Upper lobe of left lung (tissue), 4 donors: ENCODE measurements around the gene SOX21.

Experiments
- EP300 ChIP-seq, 4 donors: sonication (generic); formaldehyde crosslinking; IDR thresholded peaks; one replicate each; pipeline ENCODE4 v1.5.1; 2017; ENCODE audit warnings: antibody characterized with exemption in 4 of 4, control low read depth in 2 of 4
- TF ChIP-seq, protein P1 (sequence below), 6 experiments: fragments of 450-650 bp in 4 of 6; fragments of 200-600 bp in 2 of 6; sonication (generic) in 2 of 6; IDR thresholded peaks; one replicate each; pipeline ENCODE4 v1.5.1; 2016 to 2019; ENCODE audit warnings: antibody characterized with exemption in 6 of 6

DNA sequence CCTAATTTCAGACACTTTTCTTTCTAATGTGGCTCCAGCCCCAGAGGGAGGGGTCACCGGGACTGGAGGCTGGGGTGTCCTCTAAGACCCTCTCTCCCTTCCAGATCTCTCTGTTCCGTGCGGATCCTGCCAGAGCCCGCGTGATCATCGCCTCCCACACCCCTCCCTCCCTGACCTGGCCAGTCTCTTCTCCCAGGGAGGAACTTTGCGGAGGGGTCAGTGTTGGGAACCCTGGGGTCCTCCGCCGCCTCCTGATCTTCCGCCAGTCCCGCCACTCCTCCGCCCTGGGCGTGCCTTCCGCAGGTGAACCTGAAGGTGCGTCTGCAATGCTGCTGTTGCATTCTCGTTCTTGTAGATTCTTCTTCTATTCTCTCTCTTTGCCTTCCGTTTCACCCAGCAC is 9.1 kb downstream of the SOX21 start:
- TF ChIP-seq, protein P1, sequence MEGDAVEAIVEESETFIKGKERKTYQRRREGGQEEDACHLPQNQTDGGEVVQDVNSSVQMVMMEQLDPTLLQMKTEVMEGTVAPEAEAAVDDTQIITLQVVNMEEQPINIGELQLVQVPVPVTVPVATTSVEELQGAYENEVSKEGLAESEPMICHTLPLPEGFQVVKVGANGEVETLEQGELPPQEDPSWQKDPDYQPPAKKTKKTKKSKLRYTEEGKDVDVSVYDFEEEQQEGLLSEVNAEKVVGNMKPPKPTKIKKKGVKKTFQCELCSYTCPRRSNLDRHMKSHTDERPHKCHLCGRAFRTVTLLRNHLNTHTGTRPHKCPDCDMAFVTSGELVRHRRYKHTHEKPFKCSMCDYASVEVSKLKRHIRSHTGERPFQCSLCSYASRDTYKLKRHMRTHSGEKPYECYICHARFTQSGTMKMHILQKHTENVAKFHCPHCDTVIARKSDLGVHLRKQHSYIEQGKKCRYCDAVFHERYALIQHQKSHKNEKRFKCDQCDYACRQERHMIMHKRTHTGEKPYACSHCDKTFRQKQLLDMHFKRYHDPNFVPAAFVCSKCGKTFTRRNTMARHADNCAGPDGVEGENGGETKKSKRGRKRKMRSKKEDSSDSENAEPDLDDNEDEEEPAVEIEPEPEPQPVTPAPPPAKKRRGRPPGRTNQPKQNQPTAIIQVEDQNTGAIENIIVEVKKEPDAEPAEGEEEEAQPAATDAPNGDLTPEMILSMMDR (IDR thresholded peaks at IDR 0.05) = no peak
- no peak for TF ChIP-seq EP300 (IDR thresholded peaks at IDR 0.05)
